ENCODE results near the gene TNS2.

The TNS2 gene

GRCh38 chr12:53053218-53054111 lies 3.6 kb downstream of the TNS2 start:
- Histone ChIP-seq H2AFZ (ENCODE audit: low read depth, low read length) (no peak overlapping the region), H3K4me2 (ENCODE audit: insufficient read depth, low read length) (no peak overlapping the region), H3K4me3 (ENCODE audit: low read depth in 1 of 2, low read length in 2 of 2) (no peak overlapping the region), H3K36me3 (ENCODE audit: insufficient read depth, low read length) (no peaks in the 10 kb centered on the region), H3K27ac (ENCODE audit: low read length) (no peak overlapping the region), H3K27me3 (ENCODE audit: insufficient read depth, low read length, poor library complexity) (no peaks in the 10 kb centered on the region), H3K9ac (ENCODE audit: low read depth, low read length) (no peak overlapping the region), H3K9me3 (ENCODE audit: insufficient read depth, low read length, severe bottlenecking) (no peaks in the 10 kb centered on the region), H4K20me1 (ENCODE audit: insufficient read depth, low read length) (no peaks in the 10 kb centered on the region), H3K79me2 (ENCODE audit: insufficient read depth, low read length) (no peaks in the 10 kb centered on the region), H3K4me1 (ENCODE audit: insufficient read depth, low read length) (0 out of 2 replicates have a peak, but pooled peaks cover under 1% of the 10 kb centered on the region)
- ATAC-seq (ENCODE audit: insufficient read depth, low read depth), result no peak
- DNase-seq, result no peak
- TF ChIP-seq CTCF (IDR thresholded peaks at IDR 0.05; ENCODE audit: borderline replicate concordance, extremely low read depth, low read length, poor library complexity, severe bottlenecking) (no peak), EZH2 (IDR thresholded peaks at IDR 0.05; ENCODE audit: borderline replicate concordance, low read depth, low read length, severe bottlenecking) (no peak)

GRCh38 chr12:53054112-53054878 lies 4.4 kb downstream of the TNS2 start:
- Histone ChIP-seq H3K4me2 (ENCODE audit: insufficient read depth, low read length) (no peak overlapping the region), H3K27me3 (ENCODE audit: insufficient read depth, low read length, poor library complexity) (no peaks in the 10 kb centered on the region), H3K27ac (ENCODE audit: low read length) (no peak overlapping the region), H3K4me3 (ENCODE audit: low read depth in 1 of 2, low read length in 2 of 2) (no peak overlapping the region), H3K9me3 (ENCODE audit: insufficient read depth, low read length, severe bottlenecking) (no peaks in the 10 kb centered on the region), H3K36me3 (ENCODE audit: insufficient read depth, low read length) (no peaks in the 10 kb centered on the region), H3K79me2 (ENCODE audit: insufficient read depth, low read length) (no peaks in the 10 kb centered on the region), H3K9ac (ENCODE audit: low read depth, low read length) (no peak overlapping the region), H3K4me1 (ENCODE audit: insufficient read depth, low read length) (no peaks in the 10 kb centered on the region), H2AFZ (ENCODE audit: low read depth, low read length) (no peak overlapping the region), H4K20me1 (ENCODE audit: insufficient read depth, low read length) (no peaks in the 10 kb centered on the region)
- no peak for DNase-seq
- TF ChIP-seq CTCF (IDR thresholded peaks at IDR 0.05; ENCODE audit: borderline replicate concordance, extremely low read depth, low read length, poor library complexity, severe bottlenecking) (no peak), EZH2 (IDR thresholded peaks at IDR 0.05; ENCODE audit: borderline replicate concordance, low read depth, low read length, severe bottlenecking) (no peak)
- 0 out of 3 replicates have a peak, but pooled peaks have one; percentile 26 for ATAC-seq (ENCODE audit: insufficient read depth, low read depth)

GRCh38 chr12:53055471-53056266 lies 5.8 kb downstream of the TNS2 start:
- no peak for ATAC-seq (ENCODE audit: insufficient read depth, low read depth)
- Histone ChIP-seq H2AFZ (ENCODE audit: low read depth, low read length) (no peak overlapping the region), H3K4me1 (ENCODE audit: insufficient read depth, low read length) (no peaks in the 10 kb centered on the region), H3K36me3 (ENCODE audit: insufficient read depth, low read length) (no peaks in the 10 kb centered on the region), H3K9me3 (ENCODE audit: insufficient read depth, low read length, severe bottlenecking) (no peaks in the 10 kb centered on the region), H4K20me1 (ENCODE audit: insufficient read depth, low read length) (no peaks in the 10 kb centered on the region), H3K79me2 (ENCODE audit: insufficient read depth, low read length) (no peaks in the 10 kb centered on the region), H3K27ac (ENCODE audit: low read length) (no peak overlapping the region), H3K9ac (ENCODE audit: low read depth, low read length) (no peak overlapping the region), H3K4me3 (ENCODE audit: low read depth in 1 of 2, low read length in 2 of 2) (no peak overlapping the region), H3K4me2 (ENCODE audit: insufficient read depth, low read length) (no peak overlapping the region), H3K27me3 (ENCODE audit: insufficient read depth, low read length, poor library complexity) (no peaks in the 10 kb centered on the region)
- no peak for DNase-seq
- TF ChIP-seq CTCF (IDR thresholded peaks at IDR 0.05; ENCODE audit: borderline replicate concordance, extremely low read depth, low read length, poor library complexity, severe bottlenecking) (no peak), EZH2 (IDR thresholded peaks at IDR 0.05; ENCODE audit: borderline replicate concordance, low read depth, low read length, severe bottlenecking) (no peak)

Data from DND-41 (cell line).